ENCODE results near the gene RPLP2. TPM values are rescaled to one million over a fixed set of nuclear protein-coding genes. Genes with fewer than 3 reads are reported as not detected.

RPLP2 gene
- total RNA-seq, 1 donor from 2014 or later, result 663 TPM

- H3K4me3 ChIP-seq (ENCODE audit: low read depth, low read length), result no peak overlapping the region
- TF ChIP-seq CTCF (conservative IDR thresholded peaks at IDR 0.05; ENCODE audit: low read depth, low read length), result no peak
- DNase-seq (ENCODE audit: low read depth), result no peak
These were observed 45.3 kb upstream of the RPLP2 start for GRCh38 chr11:764322-765024.

- peak; percentile 59 for TF ChIP-seq CTCF (conservative IDR thresholded peaks at IDR 0.05; ENCODE audit: low read depth, low read length)
- H3K4me3 ChIP-seq (ENCODE audit: low read depth, low read length), result no peak overlapping the region
- DNase-seq (ENCODE audit: low read depth), result no peak
These were observed 44.6 kb upstream of the RPLP2 start for GRCh38 chr11:765025-765801.

- H3K4me3 ChIP-seq (ENCODE audit: low read depth, low read length), result no peak overlapping the region
- no peak for TF ChIP-seq CTCF (conservative IDR thresholded peaks at IDR 0.05; ENCODE audit: low read depth, low read length)
- DNase-seq (ENCODE audit: low read depth), result no peak
These were observed 44.0 kb upstream of the RPLP2 start for GRCh38 chr11:765802-766091.

DNA sequence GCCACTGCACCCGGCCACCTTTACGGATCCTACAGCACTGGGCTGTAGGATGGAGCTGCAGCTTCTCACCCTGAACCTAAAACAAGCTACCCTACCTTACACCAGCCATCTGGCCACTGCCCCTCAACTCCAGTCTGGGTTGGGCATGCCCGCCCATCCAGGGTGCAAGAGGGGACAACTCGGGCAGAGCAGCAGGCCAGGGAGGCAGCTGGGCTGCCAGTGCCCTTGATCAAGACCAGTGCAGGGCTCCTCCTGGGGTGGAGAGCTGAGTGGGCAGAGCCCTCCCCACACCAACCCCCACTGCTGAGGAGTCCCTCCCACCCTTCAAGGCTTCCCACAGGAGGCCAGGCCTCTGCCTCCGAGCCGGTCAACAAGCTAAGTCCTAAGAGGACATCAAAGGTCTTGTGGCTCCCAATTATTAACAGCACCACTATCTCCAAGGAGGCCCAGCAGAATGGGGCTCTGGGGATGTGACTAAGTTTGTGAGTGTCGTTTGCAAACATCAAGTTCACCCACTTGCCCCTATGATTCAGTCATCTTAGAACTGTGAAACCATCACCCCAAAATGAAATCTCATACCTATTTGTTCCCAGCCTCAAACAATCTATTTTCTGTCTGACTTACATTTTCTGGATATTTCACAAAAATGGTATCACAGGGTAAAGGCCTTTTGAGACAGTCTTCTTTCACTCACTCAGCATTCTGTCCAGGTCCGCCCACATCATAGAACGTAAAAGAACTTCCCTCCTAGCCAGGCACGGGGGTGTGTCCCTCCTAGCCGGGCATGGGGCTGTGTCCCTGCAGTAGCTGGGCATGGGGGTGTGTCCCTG, 43.4 kb upstream of the RPLP2 start:
- H3K4me3 ChIP-seq (ENCODE audit: low read depth, low read length), result no peak overlapping the region
- no peak for DNase-seq (ENCODE audit: low read depth)
- no peak for TF ChIP-seq CTCF (conservative IDR thresholded peaks at IDR 0.05; ENCODE audit: low read depth, low read length)

DNA sequence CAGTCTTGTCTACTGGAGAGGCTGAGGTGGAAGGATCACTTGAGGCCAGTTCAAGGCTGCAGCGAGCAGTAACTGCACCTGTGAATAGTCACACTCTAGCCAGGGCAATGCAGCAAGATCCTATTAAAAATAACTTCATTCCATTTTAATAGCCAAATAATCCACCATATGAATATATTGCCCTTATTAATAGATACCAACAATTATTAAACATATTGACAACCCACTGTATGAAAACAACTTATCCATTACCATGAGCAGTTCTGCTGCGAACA, 42.9 kb upstream of the RPLP2 start:
- no peak for DNase-seq (ENCODE audit: low read depth)
- H3K4me3 ChIP-seq (ENCODE audit: low read depth, low read length), result no peak overlapping the region
- TF ChIP-seq CTCF (conservative IDR thresholded peaks at IDR 0.05; ENCODE audit: low read depth, low read length), result no peak

DNA sequence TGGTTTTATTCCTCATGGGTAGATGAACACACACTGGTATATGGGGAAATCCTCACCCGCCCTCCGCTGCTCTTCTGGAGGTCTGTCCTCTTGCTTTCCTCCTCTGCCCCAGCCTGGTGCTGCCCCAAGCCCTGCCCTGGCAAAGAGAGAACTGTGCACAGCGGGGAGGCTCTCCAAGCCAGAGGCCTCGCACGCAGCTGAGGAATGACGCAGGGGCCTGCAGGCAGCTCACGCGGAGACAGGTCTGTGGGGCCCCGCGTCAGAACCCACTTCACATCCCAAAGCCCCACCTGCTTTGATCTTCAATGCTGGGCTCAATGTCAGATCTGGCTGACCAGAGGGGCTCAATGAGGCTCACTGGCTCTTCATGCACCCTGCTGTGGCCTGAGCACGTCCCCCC, 42.5 kb upstream of the RPLP2 start:
- H3K4me3 ChIP-seq (ENCODE audit: low read depth, low read length), result no peak overlapping the region
- no peak for TF ChIP-seq CTCF (conservative IDR thresholded peaks at IDR 0.05; ENCODE audit: low read depth, low read length)
- no peak for DNase-seq (ENCODE audit: low read depth)
